GM18867 (cell line): ENCODE measurements around the gene HIVEP3.

ENCODE experiments used
- ATAC-seq: cut with Tn5 transposase; IDR thresholded peaks from one replicate; pipeline ENCODE4 v1.9.1; 2021; ENCODE audit warnings: mild to moderate bottlenecking, moderate library complexity; ENCODE audit not compliant: unreplicated experiment

The HIVEP3 gene

GRCh38 chr1:41641475-41641814, 277.3 kb downstream of the HIVEP3 start:
- ATAC-seq, result no peak

GRCh38 chr1:41640756-41641474, 277.8 kb downstream of the HIVEP3 start:
- ATAC-seq, result no peak

- ATAC-seq, result no peak
Observed at GRCh38 chr1:41640141-41640751, 278.5 kb downstream of the HIVEP3 start.

- no peak for ATAC-seq
Observed at GRCh38 chr1:41639332-41639936, 279.3 kb downstream of the HIVEP3 start.

- ATAC-seq, result no peak
Observed at GRCh38 chr1:41638086-41639024, 280.4 kb downstream of the HIVEP3 start.

GRCh38 chr1:41637367-41637766, 281.4 kb downstream of the HIVEP3 start:
- no peak for ATAC-seq

GRCh38 chr1:41633764-41634163, 285.0 kb downstream of the HIVEP3 start:
- ATAC-seq, result no peak

- no peak for ATAC-seq
Observed at GRCh38 chr1:41632781-41633575, 285.7 kb downstream of the HIVEP3 start.

- no peak for ATAC-seq
Observed at GRCh38 chr1:41631971-41632370, 286.8 kb downstream of the HIVEP3 start.

- ATAC-seq, result no peak
Observed at GRCh38 chr1:41631154-41631553, 287.6 kb downstream of the HIVEP3 start.

GRCh38 chr1:41629571-41629970, 289.2 kb downstream of the HIVEP3 start:
- ATAC-seq, result no peak

GRCh38 chr1:41629141-41629540, 289.6 kb downstream of the HIVEP3 start:
- ATAC-seq, result no peak

- ATAC-seq, result no peak
Observed at GRCh38 chr1:41627491-41628280, 291.0 kb downstream of the HIVEP3 start.

- no peak for ATAC-seq
Observed at GRCh38 chr1:41626616-41627375, 291.9 kb downstream of the HIVEP3 start.

- ATAC-seq, result no peak
Observed at GRCh38 chr1:41626146-41626545, 292.6 kb downstream of the HIVEP3 start.

GRCh38 chr1:41623736-41624135, 295.0 kb downstream of the HIVEP3 start:
- no peak for ATAC-seq

- ATAC-seq, result no peak
Observed at GRCh38 chr1:41622859-41623732, 295.6 kb downstream of the HIVEP3 start.

GRCh38 chr1:41622402-41622801, 296.3 kb downstream of the HIVEP3 start:
- no peak for ATAC-seq
